Measurements from ENCODE around the gene GET4.

- TF ChIP-seq CTCF (conservative IDR thresholded peaks at IDR 0.05 in 1 of 2, IDR thresholded peaks at IDR 0.05 in 1 of 2; ENCODE audit: extremely low read depth in 1 of 2, insufficient read depth in 1 of 2, low read depth in 1 of 2, low read length in 2 of 2) (no peak), EZH2 (IDR thresholded peaks at IDR 0.05; ENCODE audit: borderline replicate concordance, low read length) (no peak)
Measured at GRCh38 chr7:897771-898376, 21.5 kb downstream of the GET4 start.
